ENCODE results near the gene HOXA2. TPM values are rescaled to one million over a fixed set of nuclear protein-coding genes. Genes with fewer than 3 reads are reported as not detected.
A peak's percentile ranks its signal among the peaks of the same experiment; 100 is the strongest.

HOXA2 gene
- total RNA-seq = not detected in 2 replicates

DNA sequence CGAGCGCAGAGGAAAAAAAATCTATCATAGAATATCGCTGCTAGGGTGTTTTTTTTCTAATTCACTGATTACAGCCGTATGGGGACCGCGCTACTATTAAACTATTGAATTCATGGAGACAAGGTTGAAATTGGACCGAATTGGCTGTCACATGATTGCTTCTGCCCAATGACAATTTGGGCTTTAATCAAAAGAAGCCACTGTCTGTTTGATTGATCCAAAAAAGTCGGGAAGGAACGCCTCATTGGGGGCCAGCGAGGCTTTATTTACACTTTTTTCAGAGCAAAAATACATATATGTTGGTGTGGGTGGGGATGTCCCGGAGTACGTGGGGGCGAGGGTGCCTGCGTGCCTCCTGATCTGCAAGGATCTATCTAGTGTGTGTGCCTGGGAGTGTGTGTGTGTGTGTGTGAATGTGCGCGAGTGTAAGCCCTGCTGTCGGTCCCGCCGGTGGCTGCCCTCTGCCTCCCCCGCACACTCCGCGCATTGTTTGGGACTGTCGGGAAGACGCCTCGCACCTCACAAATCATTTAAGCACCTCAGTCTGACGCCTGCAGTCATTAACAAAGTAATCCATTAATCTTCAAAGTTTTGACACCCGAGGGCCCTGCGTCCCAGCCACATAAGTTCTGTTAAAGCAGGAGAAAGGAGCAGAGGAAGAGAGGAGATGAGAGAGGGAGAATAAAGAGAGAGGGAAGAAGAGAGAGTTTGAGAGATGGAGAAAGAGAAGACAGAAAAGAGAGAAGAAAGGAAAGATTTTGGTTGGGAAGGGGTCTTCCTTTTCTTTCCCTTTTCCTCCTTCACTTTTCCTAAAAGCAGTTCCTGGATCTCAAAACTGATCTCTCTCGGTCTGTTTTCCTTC, at the start of gene HOXA2:
TSS of gene HOXA2 (minus strand) at position 103 of the 862 bp plus-strand sequence. CDS start 183 bp downstream, outside the sequence.
- peaks cover 6% of the 10 kb centered on the region for H3K36me3 Mint-ChIP-seq (ENCODE audit: low read depth)
- H3K4me1 Mint-ChIP-seq = peaks cover 7% of the 10 kb centered on the region
- H3K9me3 Mint-ChIP-seq = no peaks in the 10 kb centered on the region
- no peak within 1 kb of the TSS for H3K4me3 Mint-ChIP-seq
- peaks cover 78% of the 10 kb centered on the region for H3K27me3 Mint-ChIP-seq
- no peak for DNase-seq
- no peak within 1 kb of the TSS for H3K27ac Mint-ChIP-seq
- intact Hi-C loops (cut with micrococcal nuclease) = no loop called here

DNA sequence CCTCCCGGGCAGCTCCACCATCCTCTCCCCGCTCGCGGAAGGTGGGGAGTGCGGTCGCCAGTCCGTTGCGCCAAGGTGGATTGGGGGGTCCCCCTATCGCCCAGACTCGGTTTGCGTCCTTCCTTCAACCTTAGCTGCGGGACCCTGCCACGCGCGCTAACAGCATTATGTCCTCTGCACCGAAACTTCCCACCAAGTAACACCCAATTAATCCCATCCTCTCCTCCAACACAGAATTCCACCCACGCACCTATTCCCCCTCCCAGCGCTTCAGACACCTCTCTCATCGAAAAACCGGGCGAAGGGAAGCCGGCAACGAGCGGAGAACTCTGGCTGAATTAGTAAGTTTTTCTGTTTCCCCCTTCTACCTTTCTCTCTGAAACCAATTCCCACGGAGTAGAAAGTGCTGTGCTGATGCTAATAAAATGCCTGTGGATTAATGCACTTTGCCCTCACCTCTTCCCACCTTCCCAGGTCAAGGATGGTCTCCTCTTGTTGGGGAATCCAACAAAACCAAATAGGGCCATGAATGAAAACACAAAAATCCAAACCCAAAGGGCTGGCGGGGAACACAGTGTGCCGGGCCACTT, 49.0 kb upstream of the HOXA2 start:
- peak overlapping the region; percentile 25 for H3K27ac Mint-ChIP-seq
- H3K9me3 Mint-ChIP-seq = no peaks in the 10 kb centered on the region
- peaks cover 84% of the 10 kb centered on the region for H3K27me3 Mint-ChIP-seq
- H3K4me1 Mint-ChIP-seq = peaks cover 15% of the 10 kb centered on the region
- intact Hi-C loops (cut with micrococcal nuclease) = loop anchor here (1.0 to 2.0 kb wide), 4 partner anchors 9 to 55 kb away; partner anchors contain the start of gene HOXA9
- DNase-seq = peak; percentile 58
- H3K4me3 Mint-ChIP-seq = peak overlapping the region; percentile 69
- peaks cover 5% of the 10 kb centered on the region for H3K36me3 Mint-ChIP-seq (ENCODE audit: low read depth)

DNA sequence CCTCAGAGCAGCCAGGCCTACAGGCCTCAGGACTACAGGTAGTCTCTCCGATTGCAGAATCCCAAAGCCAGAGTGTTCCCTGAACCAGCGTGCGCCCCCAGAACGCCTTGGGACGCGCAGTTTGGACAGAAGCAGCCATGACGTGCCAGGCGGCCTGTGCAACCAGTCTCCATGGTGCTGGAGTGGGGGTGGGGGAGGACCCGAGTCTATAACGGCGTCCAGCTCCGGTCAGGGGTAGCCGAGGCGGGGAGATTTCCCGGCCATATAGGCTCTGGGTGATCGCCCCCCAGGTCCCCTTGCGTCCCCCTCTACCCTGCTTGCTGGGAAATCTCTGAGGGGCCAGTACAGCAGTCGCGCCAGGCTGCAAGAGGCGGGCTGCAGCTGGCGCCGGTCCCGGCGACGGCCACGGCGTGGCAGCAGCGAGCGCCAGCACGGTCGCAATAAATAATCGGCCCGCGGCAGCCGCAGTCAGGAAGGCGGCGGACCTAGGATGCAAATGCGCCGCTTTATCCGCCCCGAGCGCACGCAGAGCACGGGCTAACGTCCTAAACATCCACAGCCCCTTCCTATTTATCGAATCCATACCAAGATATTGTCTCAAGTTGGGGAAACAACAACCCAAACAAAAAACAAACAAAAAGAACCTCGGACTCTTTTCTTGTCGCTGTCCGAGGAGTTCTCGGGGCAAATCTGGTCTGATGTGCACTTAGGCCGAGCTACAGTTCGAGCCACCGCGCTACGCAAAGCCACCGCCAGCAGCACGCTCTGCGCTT, 48.3 kb upstream of the HOXA2 start:
- peak overlapping the region; percentile 69 for H3K4me3 Mint-ChIP-seq
- peaks cover 85% of the 10 kb centered on the region for H3K27me3 Mint-ChIP-seq
- peaks cover 15% of the 10 kb centered on the region for H3K4me1 Mint-ChIP-seq
- peaks cover 5% of the 10 kb centered on the region for H3K36me3 Mint-ChIP-seq (ENCODE audit: low read depth)
- H3K27ac Mint-ChIP-seq = no peak overlapping the region
- peak; percentile 88 for DNase-seq
- intact Hi-C loops (cut with micrococcal nuclease) = loop anchor here (1.0 to 2.0 kb wide), 4 partner anchors 10 to 54 kb away; partner anchors contain the start of gene HOXA9
- no peaks in the 10 kb centered on the region for H3K9me3 Mint-ChIP-seq

DNA sequence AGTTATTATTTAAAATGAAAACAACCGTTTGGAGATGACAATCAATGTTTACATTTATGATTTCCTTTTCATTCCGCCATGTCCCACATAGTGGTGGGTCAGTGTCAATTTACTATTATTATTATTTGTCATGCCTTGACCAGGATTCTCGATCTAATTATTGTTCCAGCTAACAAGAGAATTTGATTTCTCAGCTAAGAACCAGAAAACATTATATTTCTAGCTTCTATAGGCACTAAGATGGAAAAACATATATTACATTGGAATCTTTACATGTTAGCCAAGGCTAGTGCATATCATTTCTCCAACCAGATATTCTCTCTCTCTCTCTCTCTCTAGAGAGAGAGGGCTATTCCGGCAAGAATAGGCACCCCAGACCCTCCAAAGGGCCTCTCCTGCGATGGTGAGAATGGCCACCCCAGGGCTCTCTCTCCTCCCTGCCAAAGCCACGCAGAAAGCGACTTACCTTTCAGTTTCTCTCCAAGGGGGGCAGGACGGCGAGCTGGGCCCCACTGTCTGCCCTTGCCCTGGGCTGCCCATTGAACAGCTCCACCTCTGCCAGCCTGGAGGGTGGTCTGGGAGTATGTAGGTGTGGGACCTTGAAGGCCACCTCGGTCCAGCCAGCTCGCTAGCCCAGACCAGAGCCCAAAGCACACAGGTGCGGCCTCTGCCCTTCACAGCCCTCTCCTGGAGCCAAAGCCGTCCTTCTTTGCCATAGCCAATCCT, 47.5 kb upstream of the HOXA2 start:
- no peak overlapping the region for H3K27ac Mint-ChIP-seq
- no peak for DNase-seq
- peaks cover 12% of the 10 kb centered on the region for H3K4me1 Mint-ChIP-seq
- peak overlapping the region; percentile 17 for H3K4me3 Mint-ChIP-seq
- H3K27me3 Mint-ChIP-seq = peaks cover 78% of the 10 kb centered on the region
- peaks cover 2% of the 10 kb centered on the region for H3K36me3 Mint-ChIP-seq (ENCODE audit: low read depth)
- intact Hi-C loops (cut with micrococcal nuclease) = loop anchor here (2.0 kb wide), 3 partner anchors 15 to 53 kb away; partner anchors contain the start of gene HOXA9
- no peaks in the 10 kb centered on the region for H3K9me3 Mint-ChIP-seq

DNA sequence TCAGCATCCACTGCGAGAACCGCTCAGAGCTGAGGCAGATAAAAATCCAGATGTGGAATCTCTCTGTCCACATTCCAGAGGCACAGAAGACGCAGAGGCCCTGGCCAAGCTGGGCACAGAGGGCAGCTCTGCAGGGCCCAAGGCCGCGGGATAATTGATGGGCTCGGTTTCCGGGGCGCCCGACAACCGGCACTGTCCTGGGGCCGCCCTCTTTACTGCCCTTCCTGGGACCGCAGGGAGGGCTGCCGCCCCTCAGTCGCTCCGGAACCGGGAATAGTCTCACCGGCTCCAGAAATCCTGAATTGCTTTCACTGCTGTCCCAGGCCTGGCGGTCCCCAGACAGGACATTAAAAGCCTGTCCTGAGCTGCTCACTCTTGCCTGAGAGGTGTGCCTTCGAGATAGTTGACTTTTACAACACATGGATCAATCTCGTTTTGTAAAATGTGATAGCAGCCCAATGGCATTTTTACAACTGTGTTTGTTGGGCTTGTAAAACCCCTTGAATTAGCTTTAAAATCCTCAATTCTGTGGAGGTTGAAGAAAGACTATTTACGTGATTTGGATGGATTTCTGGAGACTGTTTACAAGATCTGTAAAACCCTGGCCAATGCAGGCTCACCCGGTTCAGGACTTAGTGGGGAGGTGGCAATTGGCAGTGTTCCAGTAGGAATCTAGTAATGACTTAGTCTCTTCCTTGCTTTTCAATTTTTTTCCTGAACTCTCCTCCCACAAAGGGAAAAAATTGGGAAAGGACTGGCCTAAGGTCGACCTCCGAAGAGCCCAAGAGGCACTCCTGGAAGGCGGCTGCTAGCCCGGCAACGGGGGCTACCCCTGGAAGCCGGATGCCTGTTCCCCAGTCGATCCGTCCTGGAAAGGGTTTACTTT, 46.5 kb upstream of the HOXA2 start:
- H3K9me3 Mint-ChIP-seq = no peaks in the 10 kb centered on the region
- intact Hi-C loops (cut with micrococcal nuclease) = no loop called here

DNA sequence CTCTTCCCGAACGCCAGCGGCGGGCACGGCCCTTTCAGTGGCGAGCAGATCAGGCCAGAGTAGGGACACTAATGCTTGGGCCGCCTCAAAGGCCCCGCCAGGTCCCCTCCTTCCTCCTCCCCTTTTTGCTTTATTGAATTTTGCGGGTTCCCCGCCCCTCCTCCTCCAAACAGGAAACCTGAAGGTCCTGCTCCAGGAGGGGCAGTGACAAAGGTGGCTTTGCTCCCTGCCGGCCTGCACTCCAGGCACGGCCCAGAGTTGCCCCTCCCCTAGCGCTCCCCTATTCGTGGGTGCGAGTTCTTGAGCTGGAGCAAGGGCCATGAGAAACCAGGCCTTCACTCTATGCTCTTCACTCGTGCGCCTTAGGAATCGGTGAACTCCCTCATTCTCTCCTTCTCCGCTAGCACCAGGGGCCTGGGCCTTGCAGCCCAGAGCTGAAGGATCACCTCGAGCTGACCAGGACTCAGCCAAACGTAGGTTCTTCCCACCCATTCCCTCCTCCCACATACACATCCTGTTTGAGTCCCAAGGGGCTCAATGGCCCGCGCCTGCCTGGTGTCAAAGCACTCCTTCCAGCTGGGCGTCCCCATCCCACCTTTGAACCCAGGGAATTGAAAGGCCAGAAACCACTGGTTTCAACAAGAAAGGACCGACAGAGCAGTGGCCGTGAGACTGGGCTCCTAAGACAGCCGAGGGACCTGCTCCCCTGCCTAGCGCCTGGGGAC, 45.7 kb upstream of the HOXA2 start:
- DNase-seq = no peak
- intact Hi-C loops (cut with micrococcal nuclease) = no loop called here
- Mint-ChIP-seq H3K36me3 (ENCODE audit: low read depth) (no peaks in the 10 kb centered on the region), H3K4me1 (peaks cover 7% of the 10 kb centered on the region), H3K27ac (no peak overlapping the region), H3K4me3 (no peak overlapping the region), H3K9me3 (no peaks in the 10 kb centered on the region), H3K27me3 (peaks cover 60% of the 10 kb centered on the region)

More for the DNA sequence above, 46.5 kb upstream of the HOXA2 start:
- Mint-ChIP-seq H3K27ac (no peak overlapping the region), H3K4me3 (no peak overlapping the region), H3K4me1 (peaks cover 7% of the 10 kb centered on the region), H3K27me3 (peaks cover 68% of the 10 kb centered on the region), H3K36me3 (ENCODE audit: low read depth) (peaks cover 2% of the 10 kb centered on the region)
- DNase-seq = no peak

DNA sequence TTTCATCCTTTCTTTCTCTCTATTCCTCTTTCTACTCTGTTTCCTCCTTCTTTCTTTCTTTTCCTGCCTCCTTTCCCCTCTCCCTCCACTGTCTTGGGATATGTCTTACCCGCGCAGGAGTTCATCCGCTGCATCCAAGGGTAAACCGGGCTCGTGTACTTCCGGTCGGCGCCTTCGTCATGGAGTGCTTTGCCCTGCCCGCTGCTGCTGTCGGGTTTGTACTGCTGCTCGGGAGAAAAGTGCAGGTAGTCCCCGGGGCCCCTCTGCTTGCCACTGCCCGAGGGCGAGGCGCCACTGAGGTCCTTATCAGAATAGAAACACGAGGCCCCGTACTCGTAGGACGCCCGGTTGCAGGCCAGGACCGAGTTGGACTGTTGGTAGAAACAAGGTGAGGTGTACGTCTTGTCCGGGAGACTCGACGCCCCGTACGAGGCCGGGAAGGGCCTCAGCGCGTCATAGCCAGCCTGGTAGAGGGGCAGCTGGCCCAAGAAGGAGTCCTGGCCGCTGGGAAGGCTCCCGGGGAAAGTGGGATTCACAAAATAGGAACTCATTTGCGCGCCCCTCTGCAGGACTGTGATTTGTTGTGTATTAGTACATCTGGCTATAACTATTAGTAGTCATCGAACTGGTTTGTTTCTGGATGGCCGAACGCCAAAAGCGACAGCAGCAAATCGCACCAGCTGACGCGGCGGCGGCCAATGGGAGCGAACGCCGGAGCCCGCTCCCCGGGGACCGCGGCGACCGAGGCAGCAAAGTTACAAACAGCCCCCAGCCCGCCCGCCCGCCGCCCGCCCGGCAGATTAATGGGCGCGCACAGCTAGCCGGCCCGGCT, 44.9 kb upstream of the HOXA2 start, which contains the start of gene HOXA6:
TSS of gene HOXA6 (minus strand) at position 576 of the 832 bp plus-strand sequence. CDS start at position 551, 25 bp downstream.
- Mint-ChIP-seq H3K9me3 (no peaks in the 10 kb centered on the region), H3K36me3 (ENCODE audit: low read depth) (no peaks in the 10 kb centered on the region)
- no peak for DNase-seq

DNA sequence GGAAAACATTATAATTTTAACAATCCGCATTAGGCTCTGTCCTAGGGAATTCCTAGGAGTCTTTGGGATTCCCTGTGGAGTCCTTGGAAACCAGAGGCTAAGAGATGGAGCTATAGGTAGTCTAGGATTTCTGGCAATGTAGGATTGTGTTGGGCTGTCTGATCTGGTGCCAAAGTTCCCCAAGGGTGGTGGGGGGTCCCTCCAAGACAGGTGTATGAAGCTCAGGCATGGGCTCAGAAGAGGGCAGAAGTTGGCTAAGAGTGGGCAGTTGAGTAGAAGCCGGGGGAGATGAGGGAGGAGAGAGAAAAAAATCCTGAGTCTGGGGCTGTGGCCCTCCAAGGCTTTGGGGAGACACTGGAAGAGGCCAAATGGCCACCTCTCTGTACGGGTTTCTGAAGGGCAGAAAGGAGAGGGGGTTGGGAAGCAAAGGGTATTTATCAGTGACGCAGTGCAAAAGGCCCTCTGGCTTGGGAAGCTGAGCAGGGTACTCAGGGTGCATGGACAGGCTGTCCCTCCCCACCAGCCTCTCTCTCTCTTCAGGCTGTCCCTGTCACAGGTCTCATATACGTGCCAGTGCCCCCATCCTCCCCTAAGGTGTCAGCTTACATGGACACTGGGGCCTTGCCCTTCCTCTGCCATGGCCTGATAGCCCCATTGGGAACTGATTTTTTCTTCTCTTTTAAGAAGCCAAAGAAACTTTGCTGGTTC, 44.2 kb upstream of the HOXA2 start:
- Mint-ChIP-seq H3K9me3 (no peaks in the 10 kb centered on the region), H3K4me1 (peaks cover 7% of the 10 kb centered on the region), H3K27me3 (peaks cover 47% of the 10 kb centered on the region), H3K36me3 (ENCODE audit: low read depth) (no peaks in the 10 kb centered on the region), H3K27ac (no peak overlapping the region), H3K4me3 (no peak overlapping the region)
- no peak for DNase-seq
- intact Hi-C loops (cut with micrococcal nuclease) = no loop called here

More for the DNA sequence above, 44.9 kb upstream of the HOXA2 start, which contains the start of gene HOXA6:
- Mint-ChIP-seq H3K4me1 (peaks cover 7% of the 10 kb centered on the region), H3K4me3 (no peak within 1 kb of the TSS), H3K27ac (no peak within 1 kb of the TSS), H3K27me3 (peaks cover 55% of the 10 kb centered on the region)
- intact Hi-C loops (cut with micrococcal nuclease) = no loop called here

DNA sequence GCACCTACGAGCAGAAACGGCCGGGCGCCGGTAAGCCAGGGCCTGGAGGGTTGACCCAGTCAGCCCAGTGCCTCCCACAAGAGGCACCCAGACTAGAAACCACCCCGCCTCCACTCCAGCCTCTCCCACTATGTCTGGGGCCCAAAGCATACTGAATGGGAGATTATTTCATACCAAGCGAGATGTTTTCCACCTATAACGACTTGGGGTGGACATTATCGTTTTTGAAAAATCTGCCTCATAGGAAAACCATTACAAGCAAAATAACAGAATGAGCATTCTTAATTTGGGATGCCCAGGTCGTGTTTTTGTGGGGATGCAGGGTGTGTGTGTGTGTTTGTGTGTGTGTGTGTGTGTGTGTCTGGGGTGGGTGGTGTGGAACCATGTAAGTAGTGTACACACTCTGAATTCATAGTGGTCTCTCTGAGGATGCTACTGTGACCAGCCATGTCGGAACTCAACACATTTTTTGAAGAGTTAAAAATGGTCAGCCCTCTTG, 43.5 kb upstream of the HOXA2 start:
- Mint-ChIP-seq H3K4me1 (peaks cover 2% of the 10 kb centered on the region), H3K36me3 (ENCODE audit: low read depth) (no peaks in the 10 kb centered on the region), H3K9me3 (no peaks in the 10 kb centered on the region), H3K4me3 (no peak overlapping the region), H3K27me3 (peaks cover 40% of the 10 kb centered on the region), H3K27ac (no peak overlapping the region)
- intact Hi-C loops (cut with micrococcal nuclease) = no loop called here
- no peak for DNase-seq

DNA sequence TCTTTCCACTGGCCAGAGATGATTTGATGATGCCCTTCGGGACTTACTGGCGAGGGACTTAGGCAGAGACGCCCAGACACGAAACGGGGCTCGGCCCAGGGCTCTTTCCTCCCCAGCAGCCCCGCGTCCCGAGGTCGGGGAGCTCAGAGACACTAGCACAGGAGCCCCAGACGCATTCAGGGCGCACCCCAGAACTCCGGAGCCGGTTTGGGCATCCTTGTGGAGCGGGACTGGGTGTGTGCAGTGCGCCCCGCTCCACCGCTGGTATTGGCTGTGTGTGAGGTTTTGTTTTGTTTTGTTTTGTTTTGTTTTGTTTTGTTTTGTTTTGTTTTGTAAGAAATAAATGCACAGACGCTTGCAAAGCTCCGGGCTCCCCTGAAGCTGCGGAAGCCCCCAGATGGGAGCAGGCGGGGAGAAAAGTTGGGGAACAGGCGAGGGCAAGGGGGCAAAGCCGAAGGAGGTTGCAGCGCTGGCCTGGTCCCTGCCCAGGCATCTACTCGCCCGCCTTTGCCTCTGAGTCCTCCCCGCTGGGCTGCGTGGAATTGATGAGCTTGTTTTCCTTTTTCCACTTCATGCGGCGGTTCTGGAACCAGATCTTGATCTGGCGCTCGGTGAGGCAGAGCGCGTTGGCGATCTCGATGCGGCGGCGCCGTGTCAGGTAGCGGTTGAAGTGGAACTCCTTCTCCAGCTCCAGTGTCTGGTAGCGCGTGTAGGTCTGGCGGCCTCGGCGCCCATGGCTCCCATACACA, 42.9 kb upstream of the HOXA2 start:
- Mint-ChIP-seq H3K4me1 (peaks cover 2% of the 10 kb centered on the region), H3K4me3 (no peak overlapping the region), H3K9me3 (no peaks in the 10 kb centered on the region), H3K36me3 (ENCODE audit: low read depth) (no peaks in the 10 kb centered on the region), H3K27me3 (peaks cover 36% of the 10 kb centered on the region), H3K27ac (no peak overlapping the region)
- intact Hi-C loops (cut with micrococcal nuclease) = no loop called here
- DNase-seq = no peak
